Measurements from ENCODE around the gene GFOD1.

GRCh38 chr6:13332349-13332706 lies 155.1 kb downstream of the GFOD1 start:
- TF ChIP-seq POLR2A (IDR thresholded peaks at IDR 0.05; ENCODE audit: low read depth, low read length) (no peak), POLR2AphosphoS5 (IDR thresholded peaks at IDR 0.05; ENCODE audit: low read depth, low read length) (no peak), TAF1 (IDR thresholded peaks at IDR 0.05; ENCODE audit: borderline replicate concordance, low read depth, low read length) (no peak)

All from GM12892 (cell line).